ENCODE data around the gene SORBS1. TPM values are rescaled to one million over a fixed set of nuclear protein-coding genes. Genes with fewer than 3 reads are reported as not detected.

The SORBS1 gene
- total and polyA plus RNA-seq, 8 donors, result 11.4 to 25.6 (median 16.8) TPM

DNA sequence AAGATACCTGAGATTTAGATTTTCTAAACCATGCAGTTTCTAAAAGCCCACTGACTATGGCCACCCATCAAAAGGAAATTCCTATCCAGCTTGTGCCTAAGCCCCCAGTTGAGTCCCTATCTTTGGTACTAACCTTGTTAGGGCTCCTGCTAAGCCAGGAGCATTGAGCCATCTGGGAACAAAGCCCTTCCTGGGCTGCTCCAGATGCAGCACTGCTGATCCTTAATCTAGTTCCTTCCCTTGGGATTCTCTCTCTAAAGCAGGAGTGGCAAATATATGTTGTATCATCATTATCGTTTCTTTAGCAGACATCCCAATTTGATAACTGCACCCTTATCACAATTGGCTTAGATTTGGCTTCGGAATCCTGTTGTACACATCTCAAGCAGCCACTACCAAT, 245.7 kb downstream of the SORBS1 start:
- Histone ChIP-seq H3K27ac (no peak overlapping the region), H3K4me3 (no peak overlapping the region), H3K27me3 (no peaks in the 10 kb centered on the region), H3K36me3 (no peaks in the 10 kb centered on the region), H3K9me3 (no peaks in the 10 kb centered on the region), H3K4me1 (peaks cover 0 to 12% (median 6%) of the 10 kb centered on the region in 3 donors)
- intact Hi-C loops (cut with DNase I), result no loop called here
- WGBS, 2 donors, result 65 to 74% methylated on average over 2 of the region's 2 CpGs
- TF ChIP-seq, protein P1, sequence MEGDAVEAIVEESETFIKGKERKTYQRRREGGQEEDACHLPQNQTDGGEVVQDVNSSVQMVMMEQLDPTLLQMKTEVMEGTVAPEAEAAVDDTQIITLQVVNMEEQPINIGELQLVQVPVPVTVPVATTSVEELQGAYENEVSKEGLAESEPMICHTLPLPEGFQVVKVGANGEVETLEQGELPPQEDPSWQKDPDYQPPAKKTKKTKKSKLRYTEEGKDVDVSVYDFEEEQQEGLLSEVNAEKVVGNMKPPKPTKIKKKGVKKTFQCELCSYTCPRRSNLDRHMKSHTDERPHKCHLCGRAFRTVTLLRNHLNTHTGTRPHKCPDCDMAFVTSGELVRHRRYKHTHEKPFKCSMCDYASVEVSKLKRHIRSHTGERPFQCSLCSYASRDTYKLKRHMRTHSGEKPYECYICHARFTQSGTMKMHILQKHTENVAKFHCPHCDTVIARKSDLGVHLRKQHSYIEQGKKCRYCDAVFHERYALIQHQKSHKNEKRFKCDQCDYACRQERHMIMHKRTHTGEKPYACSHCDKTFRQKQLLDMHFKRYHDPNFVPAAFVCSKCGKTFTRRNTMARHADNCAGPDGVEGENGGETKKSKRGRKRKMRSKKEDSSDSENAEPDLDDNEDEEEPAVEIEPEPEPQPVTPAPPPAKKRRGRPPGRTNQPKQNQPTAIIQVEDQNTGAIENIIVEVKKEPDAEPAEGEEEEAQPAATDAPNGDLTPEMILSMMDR (IDR thresholded peaks at IDR 0.05), result no peak
- ATAC-seq, result no peak
- no peak for FAIRE-seq
- DNase-seq, result no peak

DNA sequence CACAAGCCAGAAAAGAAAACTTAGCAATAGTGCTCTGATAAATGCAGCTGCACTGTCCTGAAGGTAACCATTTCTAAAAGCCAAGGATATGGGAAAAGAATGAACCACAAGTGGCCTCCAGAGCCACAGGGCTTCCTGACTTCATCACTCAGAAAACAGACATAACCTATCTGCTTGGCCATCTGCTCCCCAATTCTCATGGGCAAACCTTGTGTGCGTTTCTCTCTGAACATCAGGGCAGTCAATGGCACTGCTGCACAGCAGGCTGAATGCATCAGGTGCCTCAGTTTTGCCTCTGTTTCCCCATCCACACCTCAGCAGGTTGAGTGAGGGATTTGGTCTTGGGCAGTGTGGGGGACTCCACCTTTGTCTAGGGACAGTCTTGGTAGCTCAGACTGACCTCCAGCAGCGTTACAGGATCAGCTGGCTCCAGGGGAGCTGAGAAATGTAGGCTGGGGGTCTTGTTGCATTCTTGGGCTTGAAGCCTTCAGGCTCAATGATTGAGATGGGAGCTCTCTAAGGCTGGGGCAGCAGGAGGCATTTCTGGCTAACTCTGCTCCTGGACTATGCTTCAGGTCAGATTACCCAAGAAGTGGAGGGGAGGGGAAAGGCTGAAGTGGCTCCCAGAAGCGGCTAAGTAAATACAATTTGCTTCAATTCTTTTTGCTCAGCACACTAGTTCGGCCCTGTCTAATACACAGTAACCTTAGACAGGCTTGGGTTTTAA, 246.8 kb downstream of the SORBS1 start:
- Histone ChIP-seq H3K36me3 (no peaks in the 10 kb centered on the region), H3K27ac (no peak overlapping the region), H3K4me3 (no peak overlapping the region), H3K27me3 (no peaks in the 10 kb centered on the region), H3K9me3 (no peaks in the 10 kb centered on the region), H3K4me1 (peaks cover under 1 to 20% (median 6%) of the 10 kb centered on the region in 3 donors)
- intact Hi-C loops (cut with DNase I), result no loop called here
- WGBS, 2 donors, result 93 to 96% methylated on average over 4 of the region's 4 CpGs
- FAIRE-seq (no peak), ATAC-seq (no peak), DNase-seq (no peak)
- TF ChIP-seq, protein P1 (IDR thresholded peaks at IDR 0.05), result no peak

DNA sequence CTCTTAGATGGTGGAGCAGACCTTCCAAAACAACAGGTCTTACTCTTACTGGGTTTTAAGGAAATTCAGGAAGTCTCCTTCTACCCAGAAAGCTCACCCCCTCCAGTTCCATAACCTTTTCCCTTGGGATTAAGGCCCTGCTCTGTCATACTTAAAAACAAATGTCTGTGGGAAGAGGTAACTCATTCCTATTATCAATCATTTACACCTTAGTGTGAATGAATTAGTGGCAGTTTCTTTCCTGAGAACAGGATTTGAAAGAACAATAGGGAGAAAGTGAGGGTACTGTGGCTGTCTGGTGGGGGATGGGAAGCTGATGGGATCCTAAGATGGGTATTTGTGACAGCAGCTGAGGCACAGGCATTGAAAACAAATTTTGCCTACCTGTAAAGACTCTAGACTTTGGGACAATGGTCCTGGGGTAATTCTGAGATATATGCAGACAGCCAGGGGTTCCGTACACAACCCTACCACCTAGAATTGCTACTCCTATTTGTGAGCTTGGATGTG, 248.1 kb downstream of the SORBS1 start:
- Histone ChIP-seq H3K27me3 (no peaks in the 10 kb centered on the region), H3K27ac (peak overlapping the region in 2 of 4 donors; percentile 26 to 27), H3K4me3 (no peak overlapping the region), H3K4me1 (peaks cover 5 to 29% (median 6%) of the 10 kb centered on the region in 3 donors), H3K36me3 (no peaks in the 10 kb centered on the region), H3K9me3 (no peaks in the 10 kb centered on the region)
- TF ChIP-seq, protein P1 (IDR thresholded peaks at IDR 0.05), result no peak
- ATAC-seq (no peak), DNase-seq (no peak), FAIRE-seq (no peak)
- WGBS, 2 donors, result 93 to 100% methylated on average over 1 of the region's 1 CpG
- intact Hi-C loops (cut with DNase I), result no loop called here

DNA sequence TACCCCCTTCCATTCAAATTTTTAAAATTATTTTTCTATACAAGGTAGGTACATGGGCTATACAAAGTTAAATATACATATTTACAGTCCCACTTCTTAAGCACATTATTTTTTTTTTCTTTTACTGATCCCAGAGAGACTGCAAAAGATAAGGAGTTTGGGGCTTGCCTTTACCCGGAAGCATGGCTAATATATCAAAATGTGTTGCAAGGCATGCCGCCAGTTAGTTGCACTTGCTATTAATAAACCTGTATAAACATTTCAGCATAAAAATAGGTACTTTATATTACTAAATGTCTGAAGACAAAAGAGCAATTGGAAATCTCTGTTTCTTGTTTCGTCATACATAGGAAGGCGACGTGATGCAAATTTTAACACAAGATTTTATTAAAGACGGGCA, 248.9 kb downstream of the SORBS1 start:
- WGBS, 2 donors, result 18 to 20% methylated on average over 6 of the region's 6 CpGs
- ATAC-seq (peak in 3 of 4 donors; percentile 58 to 74 (median 61)), DNase-seq (peak in 3 of 6 donors; percentile 33 to 62 (median 43)), FAIRE-seq (no peak)
- peaks cover 5 to 33% (median 6%) of the 10 kb centered on the region in 3 donors for H3K4me1 ChIP-seq
- no peaks in the 10 kb centered on the region for H3K9me3 ChIP-seq
- H3K36me3 ChIP-seq, result no peaks in the 10 kb centered on the region
- intact Hi-C loops (cut with DNase I), result no loop called here
- no peaks in the 10 kb centered on the region for H3K27me3 ChIP-seq
- TF ChIP-seq, protein P1 (IDR thresholded peaks at IDR 0.05), result no peak
- peak overlapping the region in 2 of 4 donors; percentile 26 to 27 for H3K27ac ChIP-seq
- H3K4me3 ChIP-seq, result no peak overlapping the region

DNA sequence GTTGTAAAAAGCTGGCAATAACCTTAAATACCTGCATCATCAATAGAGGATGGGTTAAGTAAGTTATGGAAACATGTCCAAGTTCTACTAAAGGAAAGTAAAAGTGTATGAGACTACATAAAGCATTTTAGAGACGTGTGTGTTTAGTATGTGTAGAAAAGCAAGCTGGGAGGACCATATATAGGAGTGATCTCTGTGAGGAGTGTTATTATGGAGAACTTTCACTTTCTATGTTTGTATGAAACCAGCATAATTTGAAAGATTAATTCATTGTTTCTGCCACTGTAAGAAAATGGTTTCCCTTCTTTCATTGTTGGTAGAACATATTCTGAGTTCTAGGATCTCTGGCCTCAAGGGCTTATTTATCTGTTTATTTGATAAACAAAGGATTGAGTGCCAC, 251.2 kb downstream of the SORBS1 start:
- peak overlapping the region in 1 of 4 donors; percentile 80 for H3K27ac ChIP-seq
- TF ChIP-seq, protein P1 (IDR thresholded peaks at IDR 0.05), result no peak
- 72 to 84% methylated on average over 1 of the region's 1 CpG for WGBS, 2 donors

More for the DNA sequence above, 251.2 kb downstream of the SORBS1 start:
- ATAC-seq (no peak), FAIRE-seq (no peak), DNase-seq (no peak)
- peaks cover 6 to 37% (median 13%) of the 10 kb centered on the region in 3 donors for H3K4me1 ChIP-seq
- no peaks in the 10 kb centered on the region for H3K27me3 ChIP-seq
- no peak overlapping the region for H3K4me3 ChIP-seq
- no peaks in the 10 kb centered on the region for H3K9me3 ChIP-seq
- H3K36me3 ChIP-seq, result no peaks in the 10 kb centered on the region
- intact Hi-C loops (cut with DNase I), result no loop called here

All from pancreas (tissue), 10 donors.